ENCODE measurements around the gene HMMR. TPM values are rescaled to one million over a fixed set of nuclear protein-coding genes. Genes with fewer than 3 reads are reported as not detected.

HMMR gene
- total RNA-seq, 1 experiment from 2014 or later, result 54.9 TPM

DNA sequence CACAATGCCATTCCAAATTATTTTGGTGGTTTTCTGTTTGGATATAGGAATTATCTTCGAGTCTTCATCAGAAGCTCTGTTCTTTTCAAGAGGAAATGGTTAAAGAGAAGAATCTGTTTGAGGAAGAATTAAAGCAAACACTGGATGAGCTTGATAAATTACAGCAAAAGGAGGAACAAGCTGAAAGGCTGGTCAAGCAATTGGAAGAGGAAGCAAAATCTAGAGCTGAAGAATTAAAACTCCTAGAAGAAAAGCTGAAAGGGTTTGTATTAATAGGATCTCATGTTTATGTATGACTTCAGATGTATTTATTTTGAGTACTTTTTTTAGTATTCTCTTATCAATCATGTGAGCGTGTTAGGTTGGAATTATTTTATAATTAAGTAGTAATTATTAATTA, 15.0 kb downstream of the HMMR start:
- Histone ChIP-seq H3K4me2 (ENCODE audit: low read length) (no peak overlapping the region), H3K9me2 (ENCODE audit: insufficient read depth) (no peaks in the 10 kb centered on the region), H3K79me2 (ENCODE audit: insufficient read depth, low read length) (no peaks in the 10 kb centered on the region), H3K9me3 (ENCODE audit: control insufficient read depth in 1 of 2, insufficient read depth in 1 of 2, low read depth in 1 of 2, low read length in 2 of 2) (no peaks in the 10 kb centered on the region), H3K9ac (ENCODE audit: low read length) (no peak overlapping the region), H4K20me1 (ENCODE audit: insufficient read depth) (no peaks in the 10 kb centered on the region), H3K4me1 (ENCODE audit: control insufficient read depth in 1 of 2, insufficient read depth in 2 of 2, low read length in 2 of 2) (no peaks in the 10 kb centered on the region), H3K4me3 (replicated peaks in 1 of 2; ENCODE audit: low read depth in 1 of 2, low read length in 2 of 2) (no peak overlapping the region), H3K27me3 (ENCODE audit: insufficient read depth, low read length) (no peaks in the 10 kb centered on the region), H3K36me3 (ENCODE audit: control insufficient read depth in 1 of 2, insufficient read depth in 2 of 2, low read length in 2 of 2) (peaks cover 44 to 64% of the 10 kb centered on the region in 2 experiments), H2AFZ (ENCODE audit: low read depth, low read length, poor library complexity, severe bottlenecking) (no peak overlapping the region), H3K27ac (ENCODE audit: low read depth, low read length) (no peak overlapping the region)
- RAD21 ChIA-PET (ENCODE audit: low non-redundant PET in 1 of 2, low total read pairs in 2 of 2, uncharacterized antibody in 2 of 2, unreplicated experiment in 2 of 2), result no interaction called here
- POLR2A ChIA-PET, result interaction anchor here (1.0 kb wide), 1 partner anchor 28 kb away, joined by 3 read pairs; no protein-coding TSS in a partner anchor
- DNase-seq (ENCODE audit: low read depth, low spot score) (no peak), ATAC-seq (no peak)
- intact Hi-C loops (cut with micrococcal nuclease), result no loop called here
- no peak for TF ChIP-seq RAD21 (IDR thresholded peaks at IDR 0.05; ENCODE audit: low read depth)
- TF ChIP-seq REST (IDR thresholded peaks at IDR 0.05; ENCODE audit: low read depth), result no peak
- TF ChIP-seq CBX3 (IDR thresholded peaks at IDR 0.05; ENCODE audit: low read depth), result no peak
- TF ChIP-seq ATF3 (IDR thresholded peaks at IDR 0.05), result no peak
- no peak for TF ChIP-seq EZH2phosphoT487 (IDR thresholded peaks at IDR 0.05; ENCODE audit: borderline replicate concordance)
- TF ChIP-seq EGR1 (IDR thresholded peaks at IDR 0.05; ENCODE audit: low read depth), result no peak
- TF ChIP-seq ZFX (IDR thresholded peaks at IDR 0.05), result no peak
- no peak for TF ChIP-seq EZH2 (IDR thresholded peaks at IDR 0.05)
- no peak for TF ChIP-seq YY1 (IDR thresholded peaks at IDR 0.05; ENCODE audit: extremely low read depth, insufficient replicate concordance, low read depth, low read length)
- no peak for TF ChIP-seq ZBTB33 (IDR thresholded peaks at IDR 0.05; ENCODE audit: extremely low read depth, insufficient replicate concordance, low read length)
- TF ChIP-seq, protein P1, sequence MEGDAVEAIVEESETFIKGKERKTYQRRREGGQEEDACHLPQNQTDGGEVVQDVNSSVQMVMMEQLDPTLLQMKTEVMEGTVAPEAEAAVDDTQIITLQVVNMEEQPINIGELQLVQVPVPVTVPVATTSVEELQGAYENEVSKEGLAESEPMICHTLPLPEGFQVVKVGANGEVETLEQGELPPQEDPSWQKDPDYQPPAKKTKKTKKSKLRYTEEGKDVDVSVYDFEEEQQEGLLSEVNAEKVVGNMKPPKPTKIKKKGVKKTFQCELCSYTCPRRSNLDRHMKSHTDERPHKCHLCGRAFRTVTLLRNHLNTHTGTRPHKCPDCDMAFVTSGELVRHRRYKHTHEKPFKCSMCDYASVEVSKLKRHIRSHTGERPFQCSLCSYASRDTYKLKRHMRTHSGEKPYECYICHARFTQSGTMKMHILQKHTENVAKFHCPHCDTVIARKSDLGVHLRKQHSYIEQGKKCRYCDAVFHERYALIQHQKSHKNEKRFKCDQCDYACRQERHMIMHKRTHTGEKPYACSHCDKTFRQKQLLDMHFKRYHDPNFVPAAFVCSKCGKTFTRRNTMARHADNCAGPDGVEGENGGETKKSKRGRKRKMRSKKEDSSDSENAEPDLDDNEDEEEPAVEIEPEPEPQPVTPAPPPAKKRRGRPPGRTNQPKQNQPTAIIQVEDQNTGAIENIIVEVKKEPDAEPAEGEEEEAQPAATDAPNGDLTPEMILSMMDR (IDR thresholded peaks at IDR 0.05 in 2 of 3, conservative IDR thresholded peaks at IDR 0.05 in 1 of 3; ENCODE audit: borderline replicate concordance in 1 of 3, insufficient read depth in 1 of 3, low read depth in 2 of 3, low read length in 2 of 3), result no peak
- TF ChIP-seq ELF1 (IDR thresholded peaks at IDR 0.05; ENCODE audit: borderline replicate concordance, low read depth), result no peak
- no peak for TF ChIP-seq JUND (IDR thresholded peaks at IDR 0.05)
- TF ChIP-seq ZNF274 (IDR thresholded peaks at IDR 0.05; ENCODE audit: low read depth, low read length), result no peak
- no peak for TF ChIP-seq SRF (IDR thresholded peaks at IDR 0.05; ENCODE audit: low read depth)
- TF ChIP-seq TCF7L2 (IDR thresholded peaks at IDR 0.05; ENCODE audit: borderline replicate concordance, extremely low read depth, insufficient read depth, insufficient read length), result no peak
- TF ChIP-seq POLR2AphosphoS5 (IDR thresholded peaks at IDR 0.05; ENCODE audit: low read depth, low read length), result no peak
- TF ChIP-seq SP1 (IDR thresholded peaks at IDR 0.05; ENCODE audit: low read depth), result no peak
- BruUV-seq (replicated peaks), result no TSS peak
- CTCF ChIA-PET, result no interaction called here
